HepG2 (cell line): ENCODE data around the gene TMEM238. TPM values are rescaled to one million over a fixed set of nuclear protein-coding genes. Genes with fewer than 3 reads are reported as not detected.

Experiments
- CREB1 ChIP-seq, 2 experiments: fragments of 450-650 bp in 1 of 2; IDR thresholded peaks; 2 replicates each; pipeline ENCODE4 v1.6.1; 2016 to 2017; ENCODE audit warnings: control low read depth in 1 of 2, mild to moderate bottlenecking in 1 of 2, missing compliant biosample characterization in 1 of 2, missing genetic modification characterization in 1 of 2
- IKZF1 ChIP-seq: fragments of 450-650 bp; IDR thresholded peaks from 2 replicates; pipeline ENCODE4 v1.7.1; 2016
- MYPOP ChIP-seq: sonication (generic); formaldehyde crosslinking; IDR thresholded peaks from 2 replicates; pipeline ENCODE4 v1.8.1; 2023; ENCODE audit warnings: mild to moderate bottlenecking, moderate library complexity, missing genetic modification reagents
- PHF21A ChIP-seq: sonication (generic); formaldehyde crosslinking; IDR thresholded peaks from 2 replicates; pipeline ENCODE4 v1.5.0; 2020; ENCODE audit warnings: mild to moderate bottlenecking, missing genetic modification reagents
- PPARG ChIP-seq: conservative IDR thresholded peaks from 2 replicates; pipeline ENCODE4 v1.6.1; 2016; ENCODE audit warnings: missing biosample characterization, missing genetic modification reagents
- REST ChIP-seq, 2 experiments: IDR thresholded peaks; 2 replicates each; pipeline ENCODE4 v1.6.1; 2011 to 2012; ENCODE audit warnings: low read length in 2 of 2, borderline replicate concordance in 1 of 2, low read depth in 1 of 2, mild to moderate bottlenecking in 1 of 2, moderate library complexity in 1 of 2
- STAG1 ChIP-seq: sonication (generic); formaldehyde crosslinking; IDR thresholded peaks from 2 replicates; pipeline ENCODE4 v1.4.0; 2020; ENCODE audit warnings: missing genetic modification reagents
- TBP ChIP-seq: sonication (generic); formaldehyde crosslinking; IDR thresholded peaks from 2 replicates; pipeline ENCODE4 v1.5.0; 2020; ENCODE audit warnings: missing genetic modification reagents
- ZFP36 ChIP-seq: fragments of 150-350 bp; IDR thresholded peaks from 2 replicates; pipeline ENCODE4 v1.6.1; 2018; ENCODE audit warnings: borderline replicate concordance, low read length, low read depth; ENCODE audit not compliant: partially characterized antibody
- ZNF180 ChIP-seq: sonication (generic); formaldehyde crosslinking; IDR thresholded peaks from 2 replicates; pipeline ENCODE4 v1.4.0; 2020; ENCODE audit warnings: low read depth, missing genetic modification reagents, borderline replicate concordance
- ZNF225 ChIP-seq: sonication (generic); formaldehyde crosslinking; IDR thresholded peaks from 2 replicates; pipeline ENCODE4 v1.4.0; 2020; ENCODE audit warnings: mild to moderate bottlenecking, missing genetic modification reagents
- ZNF839 ChIP-seq: sonication (generic); formaldehyde crosslinking; IDR thresholded peaks from 2 replicates; pipeline ENCODE4 v1.4.0; 2020; ENCODE audit warnings: missing genetic modification reagents, mild to moderate bottlenecking, borderline replicate concordance
- polyA plus RNA-seq, 8 experiments: library from polyadenylated mRNA; depleted of rRNA in 3 of 8; stranded (reverse) in 7 of 8; unstranded in 1 of 8; fragments of >200 nt; fragmentation: Illumina TruSeq in 4 of 8; extraction: Trizol in 4 of 8; gene quantifications; 2 replicates each; pipeline versions ENCODE4 v1.2.1 to v1.2.3, GENCODE V29; 2011 to 2016; ENCODE audit warnings: low read depth in 4 of 8, missing spikeins in 1 of 8, mixed read lengths in 1 of 8; ENCODE audit not compliant: insufficient read depth in 1 of 8
- total RNA-seq, 5 experiments: library from RNA; depleted of rRNA; stranded (reverse); fragments of >200 nt; fragmentation: Illumina TruSeq; extraction: Trizol; gene quantifications; 2 replicates each; pipeline ENCODE4 v1.2.3, GENCODE V29; 2016; ENCODE audit warnings: low read depth in 1 of 5
- TF ChIP-seq, protein P1 (sequence below): sonication (generic); formaldehyde crosslinking; IDR thresholded peaks from 2 replicates; pipeline ENCODE4 v1.4.0; 2020; ENCODE audit warnings: mild to moderate bottlenecking, missing genetic modification reagents
- TF ChIP-seq, protein P2 (sequence below): sonication (generic); formaldehyde crosslinking; IDR thresholded peaks from 2 replicates; pipeline ENCODE4 v1.4.0; 2020; ENCODE audit warnings: low read depth, mild to moderate bottlenecking, missing genetic modification reagents

Gene TMEM238
- total and polyA plus RNA-seq, 2 of the 13 experiments (the other 11 are each of a cell fraction or from before 2014, with no cell fraction given) = not detected

- TF ChIP-seq, protein P1, sequence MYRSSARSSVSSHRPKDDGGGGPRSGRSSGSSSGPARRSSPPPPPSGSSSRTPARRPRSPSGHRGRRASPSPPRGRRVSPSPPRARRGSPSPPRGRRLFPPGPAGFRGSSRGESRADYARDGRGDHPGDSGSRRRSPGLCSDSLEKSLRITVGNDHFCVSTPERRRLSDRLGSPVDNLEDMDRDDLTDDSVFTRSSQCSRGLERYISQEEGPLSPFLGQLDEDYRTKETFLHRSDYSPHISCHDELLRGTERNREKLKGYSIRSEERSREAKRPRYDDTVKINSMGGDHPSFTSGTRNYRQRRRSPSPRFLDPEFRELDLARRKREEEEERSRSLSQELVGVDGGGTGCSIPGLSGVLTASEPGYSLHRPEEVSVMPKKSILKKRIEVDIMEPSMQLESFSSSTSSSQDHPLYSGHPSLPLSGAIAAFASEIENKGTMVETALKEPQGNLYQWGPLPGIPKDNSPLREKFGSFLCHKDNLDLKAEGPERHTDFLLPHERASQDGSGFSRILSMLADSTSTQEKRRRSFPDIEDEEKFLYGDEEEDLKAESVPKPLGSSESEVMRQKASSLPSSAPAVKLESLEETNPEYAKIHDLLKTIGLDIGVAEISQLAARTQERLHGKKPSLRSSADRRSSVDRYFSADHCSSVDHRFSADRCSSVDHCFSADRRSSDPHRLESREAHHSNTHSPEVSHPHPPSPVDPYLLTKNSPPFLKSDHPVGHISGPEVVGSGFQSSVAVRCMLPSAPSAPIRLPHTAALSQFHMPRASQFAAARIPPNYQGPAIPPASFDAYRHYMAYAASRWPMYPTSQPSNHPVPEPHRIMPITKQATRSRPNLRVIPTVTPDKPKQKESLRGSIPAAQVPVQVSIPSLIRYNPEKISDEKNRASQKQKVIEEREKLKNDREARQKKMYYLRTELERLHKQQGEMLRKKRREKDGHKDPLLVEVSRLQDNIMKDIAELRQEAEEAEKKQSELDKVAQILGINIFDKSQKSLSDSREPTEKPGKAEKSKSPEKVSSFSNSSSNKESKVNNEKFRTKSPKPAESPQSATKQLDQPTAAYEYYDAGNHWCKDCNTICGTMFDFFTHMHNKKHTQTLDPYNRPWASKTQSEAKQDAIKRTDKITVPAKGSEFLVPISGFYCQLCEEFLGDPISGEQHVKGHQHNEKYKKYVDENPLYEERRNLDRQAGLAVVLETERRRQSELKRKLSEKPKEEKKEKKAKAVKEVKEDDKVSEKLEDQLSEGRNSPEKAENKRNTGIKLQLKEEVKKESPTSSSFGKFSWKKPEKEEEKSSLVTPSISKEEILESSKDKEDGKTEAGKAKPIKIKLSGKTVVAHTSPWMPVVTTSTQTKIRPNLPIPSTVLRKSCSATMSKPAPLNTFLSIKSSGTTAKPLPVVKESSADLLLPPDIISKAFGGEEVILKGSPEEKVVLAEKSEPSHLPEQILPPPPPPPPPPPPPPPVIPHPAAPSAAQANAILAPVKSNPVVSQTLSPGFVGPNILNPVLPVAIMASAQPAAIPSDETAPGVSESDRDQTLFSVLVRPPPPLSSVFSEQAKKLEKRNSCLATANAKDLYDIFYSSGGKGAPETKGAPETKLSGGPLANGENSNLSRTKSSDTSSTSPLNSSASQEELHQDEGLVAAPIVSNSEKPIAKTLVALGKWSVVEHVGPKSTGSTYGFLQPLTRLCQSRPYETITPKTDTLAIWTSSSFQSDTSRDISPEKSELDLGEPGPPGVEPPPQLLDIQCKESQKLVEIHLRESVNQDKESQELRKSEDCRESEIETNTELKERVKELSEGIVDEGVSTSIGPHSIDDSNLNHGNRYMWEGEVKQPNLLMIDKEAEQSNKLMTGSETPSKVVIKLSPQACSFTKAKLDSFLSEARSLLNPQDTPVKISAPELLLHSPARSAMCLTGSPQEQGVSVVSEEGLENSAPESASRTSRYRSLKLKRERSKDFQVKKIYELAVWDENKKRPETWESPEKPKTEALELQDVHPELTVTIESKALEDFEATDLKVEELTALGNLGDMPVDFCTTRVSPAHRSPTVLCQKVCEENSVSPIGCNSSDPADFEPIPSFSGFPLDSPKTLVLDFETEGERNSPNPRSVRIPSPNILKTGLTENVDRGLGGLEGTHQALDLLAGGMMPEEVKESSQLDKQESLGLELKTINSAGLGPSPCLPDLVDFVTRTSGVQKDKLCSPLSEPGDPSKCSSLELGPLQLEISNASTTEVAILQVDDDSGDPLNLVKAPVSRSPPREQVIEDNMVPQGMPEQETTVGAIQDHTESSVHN (CRISPR knock-in tag) = 0 out of 2 replicates have a peak, but pooled peaks have one; percentile 63
- TF ChIP-seq IKZF1 (no peak), MYPOP (CRISPR knock-in tag) (peak; percentile 82), ZFP36 (no peak), ZNF180 (CRISPR knock-in tag) (no peak), REST (IDR thresholded peaks at IDR 0.05; ENCODE audit: borderline replicate concordance in 1 of 2, low read depth in 1 of 2, low read length in 2 of 2) (no peak), ZNF839 (CRISPR knock-in tag) (no peak), TBP (CRISPR knock-in tag) (no peak), PHF21A (CRISPR knock-in tag) (0 out of 2 replicates have a peak, but pooled peaks have one; percentile 36), STAG1 (CRISPR knock-in tag) (no peak), ZNF225 (CRISPR knock-in tag) (no peak), PPARG (CRISPR knock-in tag) (no peak), CREB1 (IDR thresholded peaks at IDR 0.05) (peak; percentile 98), CREB1 (CRISPR knock-in tag; IDR thresholded peaks at IDR 0.05) (peak; percentile 94)
- TF ChIP-seq, protein P2, sequence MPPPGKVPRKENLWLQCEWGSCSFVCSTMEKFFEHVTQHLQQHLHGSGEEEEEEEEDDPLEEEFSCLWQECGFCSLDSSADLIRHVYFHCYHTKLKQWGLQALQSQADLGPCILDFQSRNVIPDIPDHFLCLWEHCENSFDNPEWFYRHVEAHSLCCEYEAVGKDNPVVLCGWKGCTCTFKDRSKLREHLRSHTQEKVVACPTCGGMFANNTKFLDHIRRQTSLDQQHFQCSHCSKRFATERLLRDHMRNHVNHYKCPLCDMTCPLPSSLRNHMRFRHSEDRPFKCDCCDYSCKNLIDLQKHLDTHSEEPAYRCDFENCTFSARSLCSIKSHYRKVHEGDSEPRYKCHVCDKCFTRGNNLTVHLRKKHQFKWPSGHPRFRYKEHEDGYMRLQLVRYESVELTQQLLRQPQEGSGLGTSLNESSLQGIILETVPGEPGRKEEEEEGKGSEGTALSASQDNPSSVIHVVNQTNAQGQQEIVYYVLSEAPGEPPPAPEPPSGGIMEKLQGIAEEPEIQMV (CRISPR knock-in tag) = no peak
Measured at GRCh38 chr19:55407800-55408532, 23.9 kb upstream of the TMEM238 start (continued).
